ENCODE data around the gene CD53.
"Not testable (repeated sequence)": the region's sequence is repeated elsewhere in the genome, so short reads cannot be mapped to it uniquely, and the experiment has no call there.

Gene CD53

DNA sequence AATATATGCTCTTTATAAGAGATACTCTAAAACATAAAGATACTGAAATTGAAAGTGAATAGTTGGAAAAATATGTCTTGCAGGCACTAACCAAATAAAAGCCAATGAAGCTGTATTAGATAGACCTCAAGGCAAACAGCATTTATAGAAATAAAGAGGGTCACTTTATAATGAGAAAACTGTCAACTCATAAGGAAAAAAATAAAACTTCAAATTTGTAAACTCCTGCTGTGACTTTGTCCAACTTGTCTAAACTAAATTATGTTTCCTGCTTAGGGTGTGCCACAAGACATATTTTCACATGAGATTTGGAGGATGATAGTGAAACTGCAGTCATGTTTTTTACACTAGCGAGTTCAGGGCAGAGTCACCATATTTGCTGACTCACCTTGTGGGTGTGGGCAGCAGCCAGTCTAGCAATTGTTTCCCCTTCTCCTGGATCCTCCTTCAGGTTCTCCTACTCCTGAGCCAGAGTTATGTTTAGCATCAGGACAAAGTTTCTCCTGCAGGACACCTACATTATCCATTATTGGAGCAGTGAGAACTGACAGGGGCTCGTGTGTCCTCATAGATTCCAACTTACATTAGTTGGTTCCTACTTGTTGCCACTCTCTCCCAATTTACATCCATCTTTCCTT, 43.8 kb downstream of the CD53 start:
- peak; percentile 68 for DNase-seq

DNA sequence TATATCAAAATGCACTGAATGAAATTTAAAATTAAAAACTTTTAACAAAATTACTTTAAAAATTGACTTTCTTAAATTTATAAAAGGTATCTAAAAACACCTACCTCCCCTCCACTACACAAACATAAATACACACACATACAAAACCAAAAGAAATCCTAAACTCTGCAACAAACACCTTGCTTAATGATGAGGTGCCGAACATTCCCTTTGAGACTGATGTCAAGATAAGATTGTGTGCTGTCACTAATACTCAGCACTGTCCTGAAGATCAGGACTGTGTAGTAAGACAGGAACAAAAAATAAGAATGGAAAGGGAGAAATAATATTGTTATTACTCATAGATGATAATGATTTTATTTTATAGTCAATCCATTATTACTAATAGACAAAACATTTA, 45.1 kb downstream of the CD53 start:
- no peak for DNase-seq

DNA sequence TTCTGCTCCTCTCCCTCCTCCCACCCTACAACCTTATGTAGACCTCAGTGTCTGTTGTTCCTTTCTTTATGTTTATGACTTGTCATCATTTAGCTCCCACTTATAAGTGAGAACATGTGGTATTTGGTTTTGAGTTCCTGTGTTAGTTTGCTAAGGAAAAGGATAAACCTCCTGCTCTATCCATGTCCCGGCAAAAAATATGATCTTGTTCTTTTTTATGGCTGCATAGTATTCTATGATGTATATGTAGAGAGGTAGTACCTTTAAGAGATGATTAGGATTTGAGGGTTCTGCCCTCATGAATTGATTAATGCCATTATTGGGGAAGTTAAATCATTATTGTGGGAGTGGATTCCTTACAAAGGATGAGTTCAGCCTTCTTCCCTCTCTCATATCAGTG, 49.0 kb downstream of the CD53 start:
- no peak for DNase-seq

DNA sequence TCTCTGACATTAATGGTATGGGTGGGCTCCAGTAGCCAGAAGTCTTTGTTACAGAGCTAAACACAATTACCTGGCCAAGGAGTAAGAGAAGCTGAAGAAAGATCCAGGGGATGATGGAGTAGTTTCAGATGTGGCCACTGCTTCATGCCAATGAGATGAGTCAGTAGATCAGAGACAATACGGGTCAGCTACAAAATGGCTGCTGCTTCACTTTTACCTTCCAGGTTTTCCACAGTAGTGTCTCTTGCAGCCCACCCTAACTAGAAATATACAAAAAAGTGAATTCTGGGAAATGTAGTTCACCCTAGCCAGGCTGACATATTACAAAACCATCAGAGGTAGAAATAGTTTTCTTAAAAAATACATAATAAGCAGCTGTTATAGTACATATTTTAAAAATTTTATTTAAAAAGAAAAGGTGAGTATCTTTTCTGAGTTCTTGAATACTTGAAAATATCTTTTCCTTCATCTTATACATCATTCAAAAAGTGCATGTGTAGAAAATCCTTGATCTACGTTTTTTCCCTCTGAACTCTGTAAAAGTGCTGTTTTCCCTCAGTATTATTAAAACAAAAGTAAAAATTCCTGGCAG, 54.6 kb downstream of the CD53 start:
- DNase-seq: no peak

DNA sequence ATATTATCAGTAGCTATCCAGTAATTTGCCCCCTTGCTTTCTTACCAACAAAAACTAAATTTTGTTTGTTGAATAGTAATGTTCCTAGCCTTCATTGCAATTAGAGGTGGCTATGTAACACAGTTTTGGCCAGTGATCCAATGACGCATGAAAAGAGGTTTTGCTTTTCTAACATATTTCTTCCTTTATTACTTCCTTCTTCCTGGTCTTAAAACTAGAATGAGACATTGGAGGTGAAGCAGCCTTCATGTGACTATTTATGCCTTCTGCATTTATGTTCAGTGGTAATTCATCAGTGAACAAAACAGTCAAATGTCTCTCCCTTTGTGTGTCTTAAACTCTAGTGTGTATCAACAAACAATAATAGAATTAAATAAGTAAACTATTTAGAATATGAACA, 55.2 kb downstream of the CD53 start:
- no peak for DNase-seq

DNA sequence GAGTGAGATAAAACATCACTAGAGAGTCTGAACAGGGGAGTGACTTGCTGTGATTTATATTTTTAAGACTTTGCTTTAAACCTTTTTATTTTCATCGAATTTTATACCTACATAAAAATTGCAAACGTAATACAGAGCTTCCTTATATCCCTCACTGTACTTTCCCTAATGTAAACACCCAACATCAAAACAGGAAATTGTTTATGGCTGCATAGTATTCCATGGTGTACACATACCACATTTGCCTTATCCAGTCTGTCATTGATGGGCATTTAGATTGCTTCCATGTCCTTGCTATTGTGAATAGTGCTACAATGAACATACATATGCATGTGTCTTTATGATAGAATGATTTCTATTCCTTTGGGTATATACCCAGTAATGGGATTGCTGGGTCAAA, 56.0 kb downstream of the CD53 start:
- DNase-seq: no peak

DNA sequence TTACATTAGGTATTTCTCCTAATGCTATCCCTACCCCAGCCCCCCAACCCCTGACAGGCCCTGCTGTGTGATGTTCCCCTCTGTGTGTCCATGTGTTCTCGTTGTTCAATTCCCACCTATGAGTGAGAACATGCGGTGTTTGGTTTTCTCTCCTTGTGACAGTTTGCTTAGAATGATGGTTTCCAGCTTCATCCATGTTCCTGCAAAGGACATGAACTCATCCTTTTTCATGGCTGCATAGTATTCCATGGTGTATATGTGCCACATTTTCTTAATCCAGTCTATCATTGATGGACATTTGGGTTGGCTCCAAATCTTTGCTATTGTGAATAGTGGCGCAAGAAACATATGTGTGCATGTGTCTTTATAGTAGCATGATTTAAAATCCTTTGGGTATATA, 58.1 kb downstream of the CD53 start:
- DNase-seq: not testable (repeated sequence)

DNA sequence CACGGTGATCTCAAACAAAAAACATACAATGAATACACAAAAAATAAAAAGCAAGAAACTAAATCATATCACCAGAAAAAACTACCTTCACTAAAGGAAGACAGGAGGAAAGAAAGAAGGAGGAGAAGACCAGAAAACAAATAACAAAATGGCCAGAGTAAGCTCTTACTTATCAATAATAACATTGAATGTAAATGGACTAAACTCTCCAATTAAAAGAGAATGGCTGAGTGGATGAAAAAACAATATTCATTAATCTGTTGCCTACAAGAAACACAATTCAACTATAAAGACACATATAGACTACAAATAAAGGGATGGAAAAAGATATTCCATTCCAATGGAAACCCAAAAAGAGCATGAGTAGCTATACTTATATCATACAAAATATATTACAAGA, 63.6 kb downstream of the CD53 start:
- DNase-seq: no peak

DNA sequence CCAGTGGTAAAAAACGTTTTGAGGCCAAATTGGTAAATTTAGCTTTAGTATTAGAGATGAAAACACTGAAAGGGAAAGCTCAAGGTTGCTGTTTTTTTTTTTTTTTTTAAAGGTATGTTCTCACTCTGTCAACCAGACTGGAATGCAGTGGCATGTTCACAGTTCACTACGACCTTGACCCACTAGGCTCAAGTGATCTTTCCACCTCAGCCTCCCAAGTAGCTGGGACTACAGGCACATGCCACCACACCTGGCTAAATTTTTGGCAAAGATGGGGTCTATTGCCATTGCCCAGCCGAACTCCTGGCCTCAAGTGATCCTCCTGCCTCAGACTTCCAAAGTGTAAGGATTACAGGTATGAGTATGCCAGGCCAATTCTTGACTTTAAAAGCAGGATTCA, 71.9 kb downstream of the CD53 start:
- no peak for DNase-seq

DNA sequence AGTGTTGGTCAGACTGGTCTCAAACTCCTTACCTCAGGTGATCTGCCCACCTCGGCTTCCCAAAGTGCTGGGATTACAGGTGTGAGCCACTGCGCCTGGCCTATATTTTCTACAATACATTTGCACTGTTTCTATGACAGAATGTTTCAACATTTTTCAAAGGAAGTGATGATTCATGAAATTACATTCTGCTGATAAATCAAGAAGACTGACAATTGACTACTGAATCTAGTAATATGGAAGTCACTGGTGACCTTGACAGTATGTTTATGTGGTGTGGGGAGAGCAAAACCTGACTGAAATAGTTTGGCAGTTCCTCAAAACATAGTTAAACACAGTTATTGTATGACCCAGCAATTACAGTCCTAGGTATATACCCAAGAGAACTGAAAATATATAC, 72.7 kb downstream of the CD53 start:
- DNase-seq: no peak

DNA sequence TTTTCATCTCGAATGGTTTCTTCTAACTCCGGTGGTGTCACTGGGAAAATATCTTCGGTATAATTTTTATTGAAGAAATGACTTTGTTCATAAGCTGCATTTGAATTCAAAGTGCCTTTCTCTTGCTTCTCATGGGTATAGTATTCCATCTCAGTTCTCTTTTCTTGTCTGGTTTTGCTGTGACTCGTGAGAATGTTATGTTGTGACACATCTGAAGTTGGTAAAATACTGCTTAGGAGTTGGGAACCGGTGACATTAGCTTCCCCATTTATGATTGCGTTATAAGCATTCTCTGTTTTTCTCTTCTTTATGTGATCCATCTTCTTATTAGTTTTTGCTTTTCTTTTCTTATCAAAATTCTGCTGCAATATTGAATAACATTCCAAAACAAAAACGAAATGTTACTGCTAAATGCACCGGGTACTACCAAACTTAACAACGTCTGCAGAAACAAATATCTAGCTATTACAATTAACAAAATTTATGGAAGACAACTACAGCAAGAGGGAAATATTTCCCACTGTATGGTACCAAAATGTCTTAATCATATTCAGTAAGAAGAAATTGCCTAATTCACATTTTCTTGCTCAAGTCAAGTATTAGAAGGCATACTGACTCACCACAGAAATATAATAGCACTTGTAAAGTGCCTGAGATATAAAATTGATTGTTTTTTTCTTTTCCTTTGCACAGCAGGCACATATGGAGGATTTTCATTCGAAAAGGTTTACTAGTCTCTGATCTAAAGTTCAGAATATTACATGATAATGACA, 75.3 kb downstream of the CD53 start:
- no peak for DNase-seq
